GM18519 (cell line): ENCODE measurements around the gene MSI2.

Source experiments
- ATAC-seq: cut with Tn5 transposase; IDR thresholded peaks from one replicate; pipeline ENCODE4 v1.9.1; 2021; ENCODE audit warnings: mild to moderate bottlenecking, moderate library complexity; ENCODE audit not compliant: unreplicated experiment, low FRiP score

MSI2 gene

DNA sequence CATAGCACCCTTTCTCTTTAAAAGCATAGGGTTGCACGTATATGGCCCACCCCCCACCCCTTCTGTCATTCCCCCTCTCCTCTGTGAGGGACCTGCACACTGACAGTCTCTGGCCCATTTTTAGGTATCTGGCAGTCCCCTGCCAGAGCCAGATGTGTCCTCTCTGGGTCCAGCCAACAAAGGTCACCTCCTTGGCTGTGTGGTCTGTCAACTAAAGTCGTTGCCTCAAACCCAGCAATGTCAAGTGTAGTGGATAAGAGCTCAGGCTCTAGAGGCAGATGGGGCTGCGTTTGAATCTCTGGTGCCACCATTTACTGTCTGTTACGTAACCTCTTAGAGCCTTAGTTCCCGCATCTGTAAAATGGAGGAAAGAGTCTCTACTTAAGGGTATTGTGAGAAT, 211.5 kb downstream of the MSI2 start:
- ATAC-seq, result no peak

DNA sequence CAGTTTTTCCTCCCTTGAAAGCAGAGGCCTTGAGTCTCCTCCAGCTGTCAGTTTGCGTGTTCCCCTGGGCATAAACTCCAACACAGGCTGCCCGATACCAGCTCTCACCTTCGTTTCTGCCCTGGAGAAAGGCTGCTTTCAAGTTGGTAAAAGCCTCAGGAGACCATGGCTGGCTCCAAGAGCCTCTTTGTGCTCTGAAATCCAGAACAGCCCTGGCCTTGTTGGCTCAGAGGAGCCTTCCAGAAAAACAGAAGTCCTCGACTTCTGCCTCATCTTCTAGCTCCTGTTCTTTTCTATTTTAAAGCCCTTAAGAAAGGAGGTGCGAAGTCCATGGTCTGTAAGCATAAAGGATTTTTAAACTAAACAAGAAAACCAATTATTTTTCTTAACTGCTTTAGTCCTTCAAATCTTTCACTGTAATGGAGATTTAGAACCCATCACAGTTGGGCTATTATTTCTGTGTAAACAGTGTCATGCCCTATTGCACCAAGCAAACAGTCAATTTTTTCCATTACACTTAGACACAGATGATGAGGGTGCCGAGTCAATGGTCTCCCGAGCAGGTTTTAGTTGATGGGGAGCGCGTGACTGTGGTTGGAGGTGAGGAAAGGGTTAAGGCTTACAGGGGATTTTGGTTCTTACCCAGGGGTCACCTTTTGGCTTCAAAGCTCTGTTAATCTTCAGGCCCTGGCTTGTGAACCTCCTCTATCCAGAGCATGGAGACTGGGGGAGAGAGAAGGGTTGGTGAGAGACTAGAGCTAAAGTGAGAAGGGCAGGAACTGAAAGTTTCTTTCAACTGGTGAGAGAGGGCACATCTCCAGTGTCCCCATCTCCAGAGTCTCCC, 212.8 kb downstream of the MSI2 start:
- no peak for ATAC-seq

DNA sequence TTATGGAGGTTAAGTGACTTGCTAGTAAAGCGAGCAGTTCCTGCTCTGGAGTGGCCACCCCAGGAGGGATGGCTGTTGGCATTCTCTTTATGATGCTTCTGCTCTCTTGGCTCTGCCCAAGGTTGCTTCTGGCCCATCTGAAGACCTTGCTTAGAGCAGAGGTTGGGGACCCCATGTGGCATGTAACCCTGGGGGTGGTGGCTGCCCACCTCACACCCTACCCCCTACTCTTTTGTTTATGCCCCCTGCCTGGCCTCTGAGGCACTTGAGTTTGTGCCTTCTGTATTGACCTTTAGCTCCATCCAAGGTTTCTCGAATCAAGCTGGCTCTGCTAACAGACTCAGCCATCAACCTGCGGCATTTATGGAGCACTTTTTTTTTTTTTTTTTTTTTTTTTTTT, 214.6 kb downstream of the MSI2 start:
- no peak for ATAC-seq

DNA sequence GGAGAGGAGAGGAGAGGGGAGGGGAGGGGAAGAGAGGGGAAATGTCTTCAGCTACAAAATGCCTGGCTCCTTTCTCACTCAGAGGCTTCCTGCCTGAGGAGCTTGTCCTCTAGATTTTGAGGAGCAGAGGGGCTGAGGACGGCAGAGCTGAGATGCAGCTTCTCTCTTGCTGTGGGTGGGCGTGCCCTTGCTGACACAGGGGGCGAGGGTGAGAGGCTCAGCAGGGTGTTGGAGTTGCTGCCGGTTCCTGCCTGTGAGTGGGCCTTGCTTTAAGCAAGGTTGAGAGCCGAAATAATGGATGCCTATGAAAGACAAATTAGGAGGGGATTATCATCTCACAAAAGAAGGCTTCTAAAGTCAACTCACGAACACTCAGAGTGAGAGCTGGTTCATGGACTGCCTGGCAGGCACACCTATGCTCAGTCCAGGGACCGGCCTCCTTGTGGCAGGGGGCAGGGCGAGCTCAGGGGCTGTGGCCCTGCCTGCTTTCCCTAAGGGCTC, 215.6 kb downstream of the MSI2 start:
- no peak for ATAC-seq

DNA sequence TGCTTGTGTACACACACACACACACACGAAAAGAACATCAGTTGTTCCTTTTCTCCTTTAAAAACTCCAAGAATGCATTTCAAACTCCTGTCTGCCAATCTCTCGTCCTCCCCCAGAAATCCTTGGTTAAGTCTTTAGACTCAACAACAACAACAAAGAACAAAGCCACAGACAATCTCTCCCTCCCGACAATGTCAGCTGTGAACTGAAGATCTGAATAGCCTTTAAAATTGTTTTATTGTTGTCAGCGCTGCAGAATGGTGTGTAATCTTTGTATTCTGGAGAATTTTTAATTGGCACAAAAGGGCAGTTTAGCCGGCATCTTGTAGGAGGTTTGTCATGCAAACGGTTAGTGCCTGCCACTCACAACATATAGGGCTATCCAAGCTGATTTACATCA, 219.5 kb downstream of the MSI2 start:
- ATAC-seq, result no peak

DNA sequence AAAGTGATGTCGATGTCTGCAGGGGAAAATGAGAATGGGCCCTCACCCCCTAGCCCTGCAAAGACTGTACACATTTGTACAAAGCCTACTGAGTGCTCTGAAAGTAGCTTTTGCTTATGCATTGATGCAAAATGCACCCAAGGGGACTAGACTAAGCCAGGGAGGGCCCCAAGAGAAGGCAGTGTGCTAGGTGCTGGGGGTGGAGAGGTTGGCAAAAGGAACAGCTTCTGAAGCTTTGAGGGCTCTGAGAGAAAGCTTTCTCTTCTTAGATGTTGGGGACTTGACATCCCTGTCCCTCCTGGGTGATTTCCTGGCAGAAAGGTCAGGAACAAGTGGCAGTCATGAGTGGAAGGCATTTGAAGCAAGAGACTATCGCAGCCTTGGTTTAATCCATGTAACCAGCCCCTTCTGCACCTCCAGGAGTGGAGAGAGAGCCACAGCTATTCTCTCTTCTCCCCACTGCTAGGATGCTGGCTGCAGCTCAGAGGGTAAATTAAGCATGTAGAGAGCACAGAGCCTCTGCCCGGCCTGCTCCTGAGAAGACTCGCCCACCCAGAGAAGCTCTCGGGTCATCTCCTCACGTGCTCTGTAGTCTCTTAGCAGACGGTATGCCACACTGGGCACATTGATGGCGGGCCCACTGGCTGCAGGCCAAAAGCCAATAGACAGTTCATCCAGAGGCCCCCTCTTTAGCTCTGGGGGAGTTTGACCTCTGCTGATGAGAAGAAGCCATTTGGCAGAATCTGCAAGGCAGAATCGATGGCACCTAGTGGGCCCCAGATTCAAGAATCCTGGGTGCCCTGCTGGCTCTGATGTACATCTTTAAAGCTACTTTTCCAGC, 221.4 kb downstream of the MSI2 start:
- ATAC-seq, result no peak

DNA sequence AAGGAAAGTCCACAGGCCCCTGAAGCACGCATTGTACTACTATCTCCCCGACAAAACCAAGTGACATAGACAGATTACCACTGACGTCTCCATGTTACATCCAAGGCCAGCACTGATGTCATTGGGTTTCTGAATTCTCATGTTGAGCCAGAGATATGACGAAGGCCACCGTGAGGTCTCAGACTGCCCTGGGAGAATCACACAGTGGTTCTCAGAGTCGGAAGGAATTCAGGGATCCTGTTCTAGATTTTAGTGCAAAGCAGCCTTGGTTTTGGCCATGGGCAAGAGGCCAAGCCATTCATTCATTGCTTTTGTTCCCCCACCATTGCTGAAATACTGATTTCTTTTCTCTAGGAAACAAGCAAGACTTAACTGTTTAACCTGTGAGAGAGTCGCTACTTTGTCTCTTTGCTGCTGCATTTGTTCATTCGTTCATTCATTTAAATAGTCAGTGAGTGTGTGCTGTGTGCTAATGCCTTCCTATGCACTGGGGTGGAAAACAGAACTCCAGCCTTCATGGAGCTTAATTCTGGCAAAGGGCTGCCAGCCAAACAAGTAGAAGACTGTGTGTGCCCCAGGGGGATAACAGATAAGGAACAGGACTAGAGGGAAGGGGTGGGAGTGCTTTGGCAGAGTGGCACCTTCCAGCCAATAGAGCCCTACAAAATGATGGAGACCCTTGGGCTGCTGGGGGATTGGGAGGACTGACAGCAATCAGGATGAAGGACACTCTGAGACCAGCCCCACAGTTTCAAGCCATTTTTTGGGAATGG, 222.3 kb downstream of the MSI2 start:
- ATAC-seq, result no peak

DNA sequence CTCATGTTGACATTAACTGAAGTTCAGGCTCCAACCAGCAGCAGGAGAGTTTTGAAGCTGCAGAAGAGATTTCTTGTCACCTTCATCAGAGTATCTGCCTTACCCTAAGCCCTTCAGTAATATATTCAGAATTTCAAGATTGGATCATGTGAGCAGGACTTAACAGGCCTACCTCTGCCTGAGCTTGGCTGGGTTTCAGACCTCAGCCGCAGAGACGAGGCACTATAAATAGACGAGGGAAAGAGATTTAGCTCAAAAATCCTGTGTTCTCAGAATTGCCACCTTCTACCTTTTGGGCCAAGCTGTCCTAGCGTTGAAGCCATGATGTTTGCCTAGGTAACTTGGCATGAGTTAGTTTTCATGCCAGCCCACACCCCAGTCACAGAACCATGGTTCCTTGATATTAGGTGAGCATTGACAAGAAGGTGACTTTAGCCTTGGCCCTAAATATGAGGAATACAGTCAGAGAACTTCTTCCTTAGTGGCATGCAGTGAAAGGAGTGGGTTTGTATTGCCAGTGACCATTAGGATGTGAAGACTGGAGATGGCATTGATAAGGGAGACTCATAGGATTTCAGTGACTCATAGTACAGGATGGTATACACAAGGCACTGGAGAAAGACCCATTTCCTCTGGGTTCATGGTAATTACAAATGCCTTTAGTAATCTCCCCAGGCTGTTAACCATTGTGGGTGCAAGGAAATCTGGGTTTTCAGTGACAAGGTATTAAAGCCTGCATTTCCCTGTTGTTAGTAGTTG, 224.3 kb downstream of the MSI2 start:
- peak; percentile 66 for ATAC-seq

DNA sequence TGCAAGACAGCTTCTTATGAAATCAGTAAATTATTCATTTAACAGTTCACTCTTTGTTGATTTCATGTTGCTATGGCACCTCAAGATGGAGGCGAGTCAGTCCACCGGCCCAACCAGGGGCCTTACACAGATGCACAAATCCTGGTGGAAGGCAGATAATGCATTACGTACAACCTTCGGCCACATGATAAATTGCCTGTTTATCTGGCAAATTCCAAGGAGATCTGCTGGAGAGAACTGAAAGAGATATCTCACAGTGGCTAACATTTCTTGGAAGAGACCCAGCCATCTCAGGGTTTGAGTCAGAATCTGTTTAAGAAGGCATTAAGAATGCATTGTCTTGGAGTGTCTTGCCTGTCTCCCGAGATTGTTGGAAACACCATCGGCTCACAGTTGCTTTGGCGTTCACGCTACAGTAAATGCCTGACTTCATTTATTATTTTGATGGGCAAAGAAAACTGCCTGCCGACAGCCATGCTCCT, 225.6 kb downstream of the MSI2 start:
- no peak for ATAC-seq

DNA sequence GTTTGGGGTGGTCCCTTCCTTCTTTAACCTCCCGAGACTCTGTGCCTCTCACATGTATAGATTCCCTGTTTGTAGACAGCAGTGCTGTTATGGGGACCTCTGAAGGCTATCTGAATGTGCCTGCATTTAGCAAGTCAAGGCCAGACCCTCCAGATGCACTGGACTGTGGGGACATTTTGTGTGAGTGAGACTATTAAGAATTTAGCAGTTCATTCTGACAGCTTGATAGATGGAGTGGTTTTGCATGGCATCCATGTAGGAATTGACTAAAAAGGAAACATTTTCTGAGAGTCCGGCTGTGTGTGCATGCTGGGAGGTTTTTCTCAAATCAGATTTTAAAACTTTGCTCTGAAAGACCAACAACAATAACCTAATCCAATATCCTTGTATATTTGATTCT, 226.3 kb downstream of the MSI2 start:
- no peak for ATAC-seq

DNA sequence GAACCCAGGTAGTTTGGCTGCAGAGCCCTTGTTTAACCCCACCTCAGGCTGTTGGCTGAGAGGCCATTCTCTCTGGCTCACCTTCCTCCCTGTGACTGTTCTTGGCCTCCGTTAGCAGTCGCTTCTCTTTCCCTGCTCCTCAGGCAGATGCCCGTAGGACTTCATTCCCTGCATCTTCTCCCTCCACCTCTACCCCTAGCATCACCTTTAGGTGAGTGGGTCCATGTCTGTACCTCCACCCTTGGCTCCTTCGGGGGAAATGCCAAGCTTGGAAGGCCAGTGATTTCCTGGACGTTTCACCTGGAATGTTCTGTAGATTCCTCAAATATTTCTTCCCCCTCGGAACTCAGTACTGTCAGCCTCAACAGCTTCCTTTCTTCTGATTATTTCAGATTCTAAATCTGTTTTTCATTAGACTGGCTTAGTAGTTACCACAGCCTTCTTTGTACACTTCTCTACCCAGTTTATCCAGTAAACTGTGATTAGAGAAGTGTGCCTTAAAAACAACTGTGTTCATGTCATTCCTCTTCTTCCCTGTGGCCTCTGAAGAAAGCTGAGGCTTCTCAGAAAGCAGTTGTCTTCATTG, 227.9 kb downstream of the MSI2 start:
- no peak for ATAC-seq

DNA sequence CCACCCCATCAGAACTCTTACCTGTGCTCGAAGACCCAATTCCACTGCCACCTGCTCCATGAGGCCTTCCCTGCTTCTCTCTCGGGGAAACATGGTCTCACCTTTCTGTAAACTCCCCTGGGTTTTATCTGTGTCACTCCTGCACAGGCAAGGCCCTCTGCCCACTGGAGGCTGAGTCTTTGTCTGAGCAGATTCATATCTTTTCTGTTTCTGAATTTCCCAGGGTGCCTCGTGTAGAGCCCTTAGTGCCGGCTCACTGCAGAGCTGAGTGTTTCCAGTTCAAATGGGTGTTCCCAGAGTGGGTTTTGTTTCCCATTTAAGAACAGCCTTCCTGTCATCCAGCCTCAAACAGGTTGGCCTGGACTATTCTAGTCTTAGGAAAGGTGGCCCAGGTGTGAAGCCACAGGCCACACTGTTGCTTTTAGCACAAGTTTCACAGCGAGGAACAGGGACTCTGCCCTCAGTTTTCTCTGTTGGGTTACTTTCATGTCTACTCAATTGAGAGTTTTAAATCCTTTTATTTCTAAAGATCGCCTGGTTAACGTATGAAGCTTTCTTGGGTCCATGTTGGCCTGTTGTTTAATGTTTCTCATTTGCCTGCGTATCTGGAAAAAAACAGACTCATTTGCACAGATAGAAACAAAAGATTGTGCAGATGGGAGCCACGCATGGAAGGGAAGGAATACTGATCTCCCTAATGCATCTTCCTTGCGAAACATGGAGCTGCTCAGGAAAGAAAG, 228.7 kb downstream of the MSI2 start:
- ATAC-seq, result no peak

DNA sequence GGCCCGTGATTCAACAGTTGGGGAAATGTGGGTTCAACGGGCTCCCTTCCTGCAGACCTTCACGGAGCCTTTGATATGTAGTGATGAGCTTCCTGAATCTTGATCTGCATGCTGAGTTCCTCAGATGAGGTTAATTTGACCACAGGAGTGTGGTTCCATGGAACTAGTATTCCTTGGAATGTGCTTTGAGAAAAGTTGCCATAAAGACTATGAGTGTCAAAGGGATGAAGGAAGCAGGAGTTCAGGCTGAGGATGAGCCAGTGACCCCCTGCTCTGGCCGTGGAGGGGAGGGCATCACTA, 229.2 kb downstream of the MSI2 start:
- no peak for ATAC-seq

DNA sequence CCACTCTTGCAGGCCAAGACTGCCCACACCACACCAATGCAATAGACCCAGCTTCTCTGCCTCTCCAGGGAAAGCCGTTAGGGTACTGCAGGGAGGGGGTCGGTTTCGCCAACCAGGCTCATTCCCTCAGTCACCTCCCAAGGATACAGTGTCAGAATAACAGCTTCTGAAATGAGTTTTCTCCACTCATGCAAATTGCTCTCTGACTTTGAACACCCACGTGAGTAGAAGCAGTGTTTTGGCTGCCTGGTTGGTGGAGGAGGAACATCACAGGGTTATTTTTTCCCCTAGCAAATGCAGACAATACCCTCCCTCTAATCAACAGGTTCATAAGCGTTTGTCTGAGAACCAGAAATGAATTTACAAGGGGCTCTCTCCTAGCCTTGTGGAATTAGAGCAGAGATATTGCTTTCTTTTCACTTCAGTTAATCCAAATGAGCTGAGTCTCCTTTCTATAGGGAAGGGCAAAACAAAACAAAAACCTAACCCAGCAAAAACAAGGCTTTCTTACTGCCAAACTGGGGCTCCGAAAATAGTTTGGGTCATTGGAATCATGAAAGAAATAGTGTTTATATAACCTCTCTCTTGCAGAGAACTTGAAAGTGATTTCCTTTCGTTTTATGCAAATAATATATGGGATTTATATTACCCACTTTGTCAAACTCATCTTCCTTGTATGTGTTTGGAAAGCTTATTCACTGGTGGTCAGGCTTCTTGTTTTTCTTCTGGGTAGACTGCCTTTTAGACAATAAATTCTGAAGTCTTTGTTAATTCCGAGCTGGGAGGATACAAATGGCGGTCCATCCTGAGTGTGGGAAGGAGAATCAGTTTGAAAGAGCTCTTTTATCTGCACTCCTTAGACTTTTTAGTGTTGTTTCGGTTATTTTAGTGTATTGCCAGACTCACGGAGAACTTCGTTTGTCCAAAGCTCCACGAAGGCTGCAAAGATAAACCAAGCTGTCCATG, 229.9 kb downstream of the MSI2 start:
- no peak for ATAC-seq

DNA sequence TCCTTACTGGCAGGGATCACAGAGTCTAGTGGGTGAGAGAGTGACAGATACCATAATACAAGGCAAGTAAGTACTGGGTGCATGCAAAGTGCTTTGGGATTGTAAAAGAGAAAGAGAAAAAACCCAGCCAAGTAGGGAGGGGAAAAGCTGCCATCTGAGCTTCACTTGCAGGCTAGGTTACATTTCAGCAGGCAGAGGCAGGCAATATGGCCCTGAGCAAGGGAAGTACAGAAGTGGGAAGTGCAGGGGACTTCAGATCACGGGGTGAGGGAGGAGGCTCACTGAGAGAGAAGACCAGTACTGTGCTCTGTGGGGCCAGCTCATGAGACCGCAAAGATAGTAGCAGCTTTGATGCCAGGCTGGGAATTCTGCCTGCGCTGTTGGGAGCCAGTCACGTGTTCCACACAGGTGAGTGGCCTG, 230.6 kb downstream of the MSI2 start:
- ATAC-seq, result no peak

DNA sequence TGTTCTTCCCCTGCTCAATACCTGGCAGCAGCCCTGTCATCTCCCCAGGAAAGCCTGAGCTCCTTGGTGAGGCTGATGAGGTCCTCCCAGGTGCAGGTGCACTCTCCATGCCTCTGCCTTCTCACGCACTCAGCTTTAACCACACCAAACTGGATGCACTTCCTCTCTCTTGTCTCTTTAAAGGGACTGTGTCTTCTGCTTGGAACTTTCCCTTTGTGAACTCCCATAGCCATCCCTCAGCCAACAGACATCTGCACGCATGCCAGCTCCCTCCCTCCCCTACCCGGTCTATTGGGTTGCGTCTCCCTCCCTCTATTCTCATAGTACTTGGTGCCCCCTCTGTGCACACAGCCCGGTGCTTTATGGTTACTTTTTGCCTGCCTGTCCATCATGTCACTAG, 231.2 kb downstream of the MSI2 start:
- no peak for ATAC-seq

DNA sequence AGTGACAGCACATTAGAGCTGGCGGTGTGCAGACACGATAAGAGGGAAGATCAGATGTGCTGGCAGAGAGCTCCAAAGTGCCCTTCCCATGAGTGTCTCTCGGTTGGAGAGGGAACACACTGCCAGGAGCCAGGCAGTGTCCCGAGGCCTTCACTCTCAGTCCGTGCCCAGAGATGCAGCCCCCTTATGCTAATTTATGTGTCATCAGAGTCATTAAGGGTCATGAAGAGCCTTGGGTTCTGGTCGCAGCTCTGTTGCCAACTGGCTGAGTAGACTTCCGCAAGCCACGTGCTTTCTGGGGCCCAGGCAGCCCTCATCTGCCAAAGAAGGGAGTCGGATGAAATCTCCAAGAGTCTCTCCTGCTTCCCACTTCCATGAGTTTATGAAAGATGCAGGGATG, 232.5 kb downstream of the MSI2 start:
- ATAC-seq, result no peak

DNA sequence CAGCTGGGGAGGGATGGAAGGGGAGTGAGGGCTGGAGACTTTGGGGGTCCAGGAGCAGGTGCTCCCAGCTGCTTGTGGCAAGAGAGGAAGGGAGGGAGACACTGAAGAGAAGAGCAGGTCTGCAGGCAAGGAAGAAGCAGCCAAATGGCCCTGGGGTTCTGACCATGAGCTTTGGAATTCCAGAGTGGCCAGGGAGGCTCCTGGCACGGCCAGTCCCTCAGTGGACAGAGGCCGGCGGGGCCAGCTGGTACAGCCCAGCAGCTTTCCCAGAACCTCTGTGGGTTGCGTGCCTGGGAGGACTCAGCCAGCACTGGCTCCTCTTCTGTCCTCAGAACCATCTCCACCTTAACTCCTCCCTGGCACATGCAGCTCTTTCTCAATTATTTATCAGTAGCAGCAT, 233.0 kb downstream of the MSI2 start:
- ATAC-seq, result no peak
